ENCODE data around the gene ACTL8. TPM values are rescaled to one million over a fixed set of nuclear protein-coding genes. Genes with fewer than 3 reads are reported as not detected.

Gene ACTL8
- total RNA-seq, 1 donor from 2014 or later: not detected

DNA sequence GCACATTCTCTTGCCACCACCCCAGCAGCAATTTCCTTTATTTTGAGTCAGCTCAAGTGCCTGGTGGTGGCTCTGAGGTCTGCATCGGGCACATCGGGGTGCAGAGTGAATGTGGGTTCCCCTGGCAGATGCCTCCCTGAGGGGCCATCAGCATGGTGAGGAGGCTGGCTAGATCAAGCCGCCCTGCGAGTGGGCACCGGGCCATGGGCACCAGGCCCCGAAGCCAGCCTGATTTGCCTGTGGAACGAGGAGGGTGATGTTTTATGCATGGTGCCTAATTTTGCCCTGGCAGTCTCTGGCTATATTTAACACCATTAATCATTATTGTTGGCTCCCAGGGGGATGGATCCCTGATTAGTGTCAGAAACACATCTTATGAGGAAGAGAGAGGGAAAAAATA lies 36.3 kb downstream of the ACTL8 start:
- FAIRE-seq: no peak
- no peak overlapping the region for H3K4me3 ChIP-seq (ENCODE audit: low read depth, low read length)
- H3K27me3 ChIP-seq (ENCODE audit: control insufficient read depth, insufficient read depth, low read length): no peaks in the 10 kb centered on the region
- DNase-seq (ENCODE audit: low read depth): no peak
- TF ChIP-seq, protein P1, sequence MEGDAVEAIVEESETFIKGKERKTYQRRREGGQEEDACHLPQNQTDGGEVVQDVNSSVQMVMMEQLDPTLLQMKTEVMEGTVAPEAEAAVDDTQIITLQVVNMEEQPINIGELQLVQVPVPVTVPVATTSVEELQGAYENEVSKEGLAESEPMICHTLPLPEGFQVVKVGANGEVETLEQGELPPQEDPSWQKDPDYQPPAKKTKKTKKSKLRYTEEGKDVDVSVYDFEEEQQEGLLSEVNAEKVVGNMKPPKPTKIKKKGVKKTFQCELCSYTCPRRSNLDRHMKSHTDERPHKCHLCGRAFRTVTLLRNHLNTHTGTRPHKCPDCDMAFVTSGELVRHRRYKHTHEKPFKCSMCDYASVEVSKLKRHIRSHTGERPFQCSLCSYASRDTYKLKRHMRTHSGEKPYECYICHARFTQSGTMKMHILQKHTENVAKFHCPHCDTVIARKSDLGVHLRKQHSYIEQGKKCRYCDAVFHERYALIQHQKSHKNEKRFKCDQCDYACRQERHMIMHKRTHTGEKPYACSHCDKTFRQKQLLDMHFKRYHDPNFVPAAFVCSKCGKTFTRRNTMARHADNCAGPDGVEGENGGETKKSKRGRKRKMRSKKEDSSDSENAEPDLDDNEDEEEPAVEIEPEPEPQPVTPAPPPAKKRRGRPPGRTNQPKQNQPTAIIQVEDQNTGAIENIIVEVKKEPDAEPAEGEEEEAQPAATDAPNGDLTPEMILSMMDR (IDR thresholded peaks at IDR 0.05; ENCODE audit: insufficient read depth, low read length, severe bottlenecking): no peak
- no peaks in the 10 kb centered on the region for H3K36me3 ChIP-seq (ENCODE audit: control insufficient read depth, insufficient read depth, low read length)

DNA sequence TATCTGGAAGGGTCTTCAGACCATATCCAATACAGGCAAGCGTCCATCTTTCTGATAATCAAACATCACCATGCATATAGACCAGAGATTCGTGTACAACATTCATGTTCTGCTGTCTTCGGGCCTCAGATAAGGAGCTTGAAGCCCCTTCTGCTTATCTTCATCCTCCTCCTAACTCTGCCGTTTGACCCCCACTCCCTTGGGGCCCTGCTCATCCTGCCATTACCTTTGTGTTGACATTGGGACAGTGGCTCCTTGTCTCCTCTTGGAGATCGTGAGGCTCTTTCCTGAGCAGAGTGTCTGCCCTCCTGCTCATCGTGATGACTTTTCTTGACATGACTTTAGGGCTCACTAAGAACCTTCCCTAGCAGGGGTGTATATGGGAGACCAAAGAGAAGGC lies 37.3 kb downstream of the ACTL8 start:
- peak; percentile 40 for FAIRE-seq

DNA sequence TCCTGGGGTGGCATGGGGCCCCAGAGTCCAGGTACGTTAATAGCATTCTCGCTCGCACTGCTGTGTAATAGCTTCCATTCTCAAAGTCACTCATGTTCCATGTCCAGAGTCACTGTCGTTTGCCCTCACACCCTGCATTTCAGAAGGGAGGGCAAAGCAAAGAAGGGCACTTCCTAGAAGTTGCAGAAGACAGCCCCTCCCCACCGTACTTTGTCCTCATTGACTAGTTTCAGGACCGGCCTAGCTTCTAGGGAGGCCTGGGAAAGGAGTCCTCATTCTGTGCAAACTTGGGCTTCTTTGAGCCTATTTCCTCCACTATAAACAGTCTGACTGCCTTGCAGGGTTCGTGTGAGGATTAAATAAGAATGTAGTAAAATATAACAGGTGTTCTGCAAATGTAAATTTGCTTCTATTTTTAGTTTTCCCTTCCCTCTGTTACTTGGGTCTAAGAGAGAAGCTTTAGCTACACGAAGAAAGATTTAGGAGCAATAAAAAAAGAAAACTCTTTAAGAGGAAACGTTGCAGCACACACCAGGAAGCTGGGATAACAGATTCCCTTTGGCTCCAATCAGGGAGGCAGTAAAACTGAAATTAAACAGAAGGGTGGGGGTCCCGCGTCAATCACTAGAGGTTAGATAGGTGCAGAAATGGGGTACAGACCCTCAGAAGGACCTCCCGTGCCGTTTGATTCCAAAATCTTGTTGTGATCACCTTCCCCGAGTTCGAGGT lies 40.1 kb downstream of the ACTL8 start:
- Histone ChIP-seq H3K27me3 (ENCODE audit: control insufficient read depth, insufficient read depth, low read length) (no peaks in the 10 kb centered on the region), H3K36me3 (ENCODE audit: control insufficient read depth, insufficient read depth, low read length) (no peaks in the 10 kb centered on the region), H3K4me3 (ENCODE audit: low read depth, low read length) (no peak overlapping the region)
- FAIRE-seq (no peak), DNase-seq (ENCODE audit: low read depth) (no peak)
- TF ChIP-seq, protein P1 (IDR thresholded peaks at IDR 0.05; ENCODE audit: insufficient read depth, low read length, severe bottlenecking): no peak

More for the DNA sequence above, 37.3 kb downstream of the ACTL8 start:
- no peak for DNase-seq (ENCODE audit: low read depth)
- no peaks in the 10 kb centered on the region for H3K36me3 ChIP-seq (ENCODE audit: control insufficient read depth, insufficient read depth, low read length)
- H3K27me3 ChIP-seq (ENCODE audit: control insufficient read depth, insufficient read depth, low read length): no peaks in the 10 kb centered on the region
- TF ChIP-seq, protein P1 (IDR thresholded peaks at IDR 0.05; ENCODE audit: insufficient read depth, low read length, severe bottlenecking): no peak
- no peak overlapping the region for H3K4me3 ChIP-seq (ENCODE audit: low read depth, low read length)

DNA sequence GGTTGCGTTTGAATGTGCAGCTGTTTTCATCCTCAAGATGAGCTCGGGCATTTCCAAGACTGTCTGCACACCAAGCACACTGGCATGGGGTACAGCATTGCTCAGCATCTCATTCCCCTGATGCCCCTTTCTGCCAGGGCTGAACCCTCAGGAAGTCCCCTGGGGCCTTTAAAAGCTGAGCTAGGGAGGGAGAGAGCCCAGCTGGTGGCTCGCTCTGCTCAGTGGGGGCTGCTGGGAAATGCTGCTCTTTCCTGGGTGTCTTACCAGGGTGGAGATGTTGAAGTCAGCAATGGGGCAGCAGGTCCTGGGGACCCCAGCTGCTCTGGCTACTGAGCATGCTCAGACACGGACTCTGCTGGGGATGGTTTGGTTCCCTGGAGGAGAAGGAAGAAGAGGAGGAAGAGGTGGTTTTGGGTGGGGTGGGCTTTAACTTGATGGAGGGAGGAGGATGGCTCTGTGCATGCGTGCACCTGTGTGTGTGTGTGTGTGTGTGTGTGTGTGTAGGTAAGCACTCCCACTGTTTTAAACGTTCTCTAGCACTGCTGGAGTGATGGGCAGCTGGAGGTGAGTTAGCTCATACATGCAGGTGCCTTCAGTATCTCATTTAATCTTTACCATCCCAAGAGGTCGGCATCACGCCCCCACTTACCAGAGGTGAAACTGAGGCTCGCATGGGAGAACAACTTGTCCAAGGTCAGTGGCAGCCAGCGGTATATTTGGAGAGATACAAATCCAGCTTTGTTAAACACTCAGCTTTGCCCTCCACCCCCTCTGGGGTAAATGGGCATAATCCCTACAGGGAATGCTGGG lies 40.9 kb downstream of the ACTL8 start:
- Histone ChIP-seq H3K36me3 (ENCODE audit: control insufficient read depth, insufficient read depth, low read length) (no peaks in the 10 kb centered on the region), H3K27me3 (ENCODE audit: control insufficient read depth, insufficient read depth, low read length) (no peaks in the 10 kb centered on the region), H3K4me3 (ENCODE audit: low read depth, low read length) (no peak overlapping the region)
- TF ChIP-seq, protein P1 (IDR thresholded peaks at IDR 0.05; ENCODE audit: insufficient read depth, low read length, severe bottlenecking): no peak
- no peak for DNase-seq (ENCODE audit: low read depth)
- FAIRE-seq: no peak

GRCh38 chr1:17797478-17797877 lies 42.3 kb downstream of the ACTL8 start:
- Histone ChIP-seq H3K4me3 (ENCODE audit: low read depth, low read length) (no peak overlapping the region), H3K27me3 (ENCODE audit: control insufficient read depth, insufficient read depth, low read length) (no peaks in the 10 kb centered on the region), H3K36me3 (ENCODE audit: control insufficient read depth, insufficient read depth, low read length) (no peaks in the 10 kb centered on the region)
- no peak for DNase-seq (ENCODE audit: low read depth)
- FAIRE-seq: no peak
- TF ChIP-seq, protein P1 (IDR thresholded peaks at IDR 0.05; ENCODE audit: insufficient read depth, low read length, severe bottlenecking): no peak

Data from bronchial epithelial cell (primary cell).